HG03039 (cell line): ENCODE results near the gene MBD3L4.
"Not testable (repeated sequence)": the region's sequence is repeated elsewhere in the genome, so short reads cannot be mapped to it uniquely, and the experiment has no call there.

Experiments used
- ATAC-seq: cut with Tn5 transposase; IDR thresholded peaks from one replicate; pipeline ENCODE4 v1.9.1; 2021; ENCODE audit warnings: mild to moderate bottlenecking, moderate library complexity; ENCODE audit not compliant: unreplicated experiment

MBD3L4 gene

DNA sequence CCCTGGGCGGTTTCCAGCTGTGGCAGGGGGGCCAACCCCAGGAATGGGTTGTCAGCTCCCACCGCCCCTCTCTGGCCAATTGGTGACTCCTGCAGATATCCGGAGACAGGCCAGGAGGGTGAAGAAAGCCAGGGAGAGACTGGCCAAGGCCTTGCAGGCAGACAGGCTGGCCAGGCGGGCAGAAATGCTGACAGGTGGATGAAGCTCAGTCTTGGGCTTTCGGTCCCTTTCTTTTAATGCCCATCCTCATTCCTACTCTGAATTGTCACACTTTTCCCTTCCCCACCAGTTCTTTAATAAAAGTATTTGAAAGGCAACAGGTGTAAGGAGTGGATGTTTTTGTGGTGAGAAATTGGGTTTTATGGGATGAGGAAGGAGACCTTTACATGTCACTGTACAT lies 11.4 kb upstream of the MBD3L4 start:
- not testable (repeated sequence) for ATAC-seq

DNA sequence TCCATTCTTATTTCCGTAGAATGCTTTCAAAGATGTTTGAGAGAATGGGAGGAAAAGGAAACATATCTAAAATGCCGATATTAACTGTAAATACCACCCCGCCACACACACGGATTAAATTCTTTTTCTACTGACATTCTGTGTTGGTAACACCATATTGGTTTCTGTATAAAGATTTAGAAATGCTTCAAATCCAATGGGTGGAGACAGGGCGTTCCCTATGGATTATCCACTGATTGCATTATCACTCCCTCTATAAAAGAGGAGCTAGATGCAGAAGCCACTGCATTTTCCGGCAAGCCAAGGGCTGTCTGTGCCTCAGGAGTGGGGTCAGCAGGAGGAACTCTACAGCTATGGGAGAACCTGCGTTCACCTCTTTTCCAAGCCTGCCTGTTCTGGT lies 9.0 kb upstream of the MBD3L4 start, which contains the start of gene MBD3L2:
Gene MBD3L2, plus strand, starts transcription at position 301 of the 400 bp plus-strand sequence. Its CDS starts 53 bp downstream, at position 354.
- ATAC-seq: not testable (repeated sequence)

DNA sequence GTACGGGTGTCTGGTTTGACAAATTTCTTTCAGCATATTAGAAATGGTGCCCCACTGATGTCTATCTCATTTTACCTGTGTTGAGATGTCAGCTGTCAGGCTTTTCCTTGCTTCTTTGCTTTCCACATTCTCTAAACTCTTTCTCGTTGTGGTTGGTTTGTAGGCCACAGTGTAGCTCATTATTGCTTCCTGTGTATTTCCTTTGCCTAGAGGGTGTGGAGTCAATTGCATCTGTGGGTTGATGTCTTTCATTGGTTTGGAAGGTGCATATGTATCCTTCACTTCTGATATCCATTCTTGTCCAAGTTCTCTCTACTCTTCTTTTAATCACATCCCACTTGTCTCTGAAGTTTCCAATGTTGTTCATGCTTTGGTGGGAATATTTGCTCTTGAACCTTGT lies 1.6 kb upstream of the MBD3L4 start:
- ATAC-seq: not testable (repeated sequence)

DNA sequence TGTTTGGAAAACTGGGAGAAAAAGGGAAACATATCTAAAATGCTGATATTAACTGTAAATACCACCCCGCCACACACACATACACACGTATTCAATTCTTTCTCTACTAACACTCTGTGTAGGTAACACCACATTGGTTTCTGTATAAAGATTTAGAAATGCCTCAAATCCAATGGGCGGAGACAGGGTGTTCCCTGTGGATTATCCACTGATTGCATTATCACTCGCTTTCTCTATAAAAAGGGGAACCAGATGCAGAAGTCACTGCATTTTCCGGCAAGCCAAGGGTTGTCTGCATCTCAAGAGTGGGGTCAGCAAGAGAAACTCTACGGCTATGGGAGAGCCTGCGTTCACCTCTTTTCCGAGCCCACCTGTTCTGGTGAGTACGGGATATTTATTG lies 9.7 kb downstream of the MBD3L4 start, which contains the start of gene MBD3L5:
Gene MBD3L5, plus strand, starts transcription at position 301 of the 400 bp plus-strand sequence. Its CDS starts 34 bp downstream, at position 335.
- ATAC-seq: not testable (repeated sequence)

DNA sequence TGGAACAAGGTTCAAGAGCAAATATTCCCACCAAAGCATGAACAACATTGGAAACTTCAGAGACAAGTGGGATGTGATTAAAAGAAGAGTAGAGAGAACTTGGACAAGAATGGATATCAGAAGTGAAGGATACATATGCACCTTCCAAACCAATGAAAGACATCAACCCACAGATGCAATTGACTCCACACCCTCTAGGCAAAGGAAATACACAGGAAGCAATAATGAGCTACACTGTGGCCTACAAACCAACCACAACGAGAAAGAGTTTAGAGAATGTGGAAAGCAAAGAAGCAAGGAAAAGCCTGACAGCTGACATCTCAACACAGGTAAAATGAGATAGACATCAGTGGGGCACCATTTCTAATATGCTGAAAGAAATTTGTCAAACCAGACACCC lies 11.2 kb downstream of the MBD3L4 start:
- not testable (repeated sequence) for ATAC-seq

DNA sequence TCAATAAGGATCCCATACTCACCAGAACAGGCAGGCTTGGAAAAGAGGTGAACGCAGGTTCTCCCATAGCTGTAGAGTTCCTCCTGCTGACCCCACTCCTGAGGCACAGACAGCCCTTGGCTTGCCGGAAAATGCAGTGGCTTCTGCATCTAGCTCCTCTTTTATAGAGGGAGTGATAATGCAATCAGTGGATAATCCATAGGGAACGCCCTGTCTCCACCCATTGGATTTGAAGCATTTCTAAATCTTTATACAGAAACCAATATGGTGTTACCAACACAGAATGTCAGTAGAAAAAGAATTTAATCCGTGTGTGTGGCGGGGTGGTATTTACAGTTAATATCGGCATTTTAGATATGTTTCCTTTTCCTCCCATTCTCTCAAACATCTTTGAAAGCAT lies 18.6 kb downstream of the MBD3L4 start, which contains the start of gene MBD3L2B:
Gene MBD3L2B, minus strand, starts transcription at position 101 of the 400 bp plus-strand sequence. Its CDS starts 34 bp downstream, at position 67.
- ATAC-seq: not testable (repeated sequence)

DNA sequence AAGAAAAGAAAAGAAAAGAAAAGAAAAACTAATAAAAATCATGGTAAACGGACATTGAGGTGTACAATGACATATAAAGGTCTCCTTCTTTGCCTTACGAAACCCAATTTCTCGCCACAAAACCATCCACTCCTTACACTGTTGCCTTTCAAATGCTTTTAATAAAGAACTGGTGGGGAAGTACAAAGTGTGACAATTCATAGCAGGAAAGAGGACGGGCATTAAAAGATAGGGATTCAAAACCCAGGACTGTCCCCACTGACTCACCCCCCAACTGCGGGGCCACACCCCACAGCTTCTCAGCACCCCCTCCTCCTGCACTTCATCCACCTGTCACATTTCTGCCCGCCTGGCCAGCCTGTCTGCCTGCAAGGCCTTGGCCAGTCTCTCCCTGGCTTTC lies 21.2 kb downstream of the MBD3L4 start:
- no peak for ATAC-seq

DNA sequence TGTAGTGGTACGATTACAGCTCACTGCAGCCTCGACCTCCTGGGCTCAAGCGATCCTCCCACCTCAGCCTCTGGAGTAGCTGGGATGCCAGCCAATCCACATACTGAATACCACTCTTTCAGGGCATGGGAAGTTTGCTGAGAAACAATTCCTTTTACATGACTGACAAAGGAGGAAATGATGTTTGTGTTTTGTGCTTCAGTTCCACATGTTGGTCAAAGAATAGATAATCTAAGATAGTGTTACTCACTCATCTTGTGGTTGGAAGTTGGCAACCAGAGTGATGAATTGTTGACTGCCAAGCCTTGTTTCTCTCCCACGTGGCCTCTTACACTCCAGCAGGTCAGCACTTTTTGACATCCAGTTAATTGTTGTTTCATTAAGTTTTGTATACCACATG lies 26.3 kb downstream of the MBD3L4 start:
- no peak for ATAC-seq

DNA sequence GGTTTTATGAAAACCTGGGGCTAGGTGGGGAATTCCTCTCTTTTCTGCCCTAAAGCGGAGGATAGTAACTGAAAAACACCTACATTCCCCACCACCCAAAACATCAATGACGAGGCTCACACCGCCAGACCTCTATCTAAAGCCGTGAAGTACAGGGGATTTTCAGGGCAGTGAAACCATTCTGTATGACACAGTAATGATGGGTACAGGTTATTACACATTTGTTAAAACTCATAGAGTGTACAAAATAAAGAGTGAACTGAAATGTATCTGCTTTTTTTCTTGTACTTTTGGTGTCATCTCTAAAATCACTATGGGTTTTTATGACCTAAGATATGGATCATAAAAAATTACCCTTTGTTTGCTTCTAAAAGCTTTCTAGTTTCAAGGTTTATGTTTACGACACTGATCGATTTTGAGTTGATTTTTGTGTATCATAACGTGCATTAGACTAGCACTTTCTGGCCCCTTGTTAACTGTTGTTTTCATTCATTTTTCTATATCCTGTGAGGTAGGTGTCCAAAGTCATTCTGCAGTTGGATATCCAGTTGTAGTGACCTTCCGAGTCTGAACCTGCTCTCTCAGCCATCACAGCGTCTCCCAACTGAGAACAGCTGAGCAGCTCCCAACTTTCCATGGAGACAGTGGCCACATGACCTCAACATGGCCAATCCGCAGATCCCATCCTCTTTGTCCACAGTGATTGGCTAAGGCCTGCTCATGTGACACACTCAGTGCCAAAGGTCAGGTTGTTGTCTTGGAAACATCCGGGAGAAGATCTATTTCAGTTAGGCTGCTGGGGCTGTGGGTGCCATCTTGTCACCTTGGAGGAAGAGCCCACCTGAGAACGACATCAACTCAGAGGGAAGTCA lies 29.0 kb downstream of the MBD3L4 start:
- no peak for ATAC-seq

DNA sequence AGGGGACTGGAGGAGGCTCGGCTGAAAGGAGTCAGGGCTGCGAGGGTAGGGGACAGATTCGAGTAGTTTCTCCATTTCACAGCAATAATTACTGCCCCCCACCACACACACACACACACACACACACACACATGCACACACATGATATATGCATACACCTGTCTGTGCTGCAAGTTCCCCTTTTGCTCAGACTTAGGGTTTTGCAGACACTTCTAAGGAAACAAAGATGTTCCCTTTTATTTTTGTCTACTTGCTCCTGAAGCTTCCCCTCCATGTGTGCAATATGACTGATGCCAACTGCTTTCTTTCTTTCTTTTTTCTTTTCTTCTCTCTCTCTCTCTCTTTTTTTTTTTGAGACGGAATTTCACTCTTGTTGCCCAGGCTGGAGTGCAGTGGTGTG lies 32.1 kb downstream of the MBD3L4 start:
- no peak for ATAC-seq

DNA sequence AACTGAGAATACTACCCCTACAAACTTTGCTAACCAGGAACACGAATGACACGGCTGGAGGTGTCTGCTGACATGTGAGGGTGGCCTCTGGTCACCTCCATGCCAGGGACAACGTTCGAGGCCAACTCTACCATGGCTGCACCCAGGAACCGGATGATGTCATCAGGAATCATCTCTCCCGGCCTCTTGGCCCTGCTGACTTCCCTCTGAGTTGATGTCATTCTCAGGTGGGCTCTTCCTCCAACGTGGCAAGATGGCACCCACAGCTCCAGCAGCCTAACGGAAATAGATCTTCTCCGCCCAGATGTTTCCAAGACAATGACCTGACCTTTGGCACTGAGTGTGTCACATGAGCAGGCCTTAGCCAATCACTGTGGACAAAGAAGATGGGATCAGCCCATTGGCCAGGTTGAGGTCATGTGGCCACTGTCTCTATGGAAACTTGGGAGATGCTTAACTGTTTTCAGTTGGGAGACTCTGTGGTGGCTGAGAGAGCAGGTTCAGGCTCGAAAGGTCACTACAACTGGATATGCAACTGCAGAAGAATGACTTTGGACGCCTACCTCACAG lies 33.8 kb downstream of the MBD3L4 start:
- no peak for ATAC-seq

DNA sequence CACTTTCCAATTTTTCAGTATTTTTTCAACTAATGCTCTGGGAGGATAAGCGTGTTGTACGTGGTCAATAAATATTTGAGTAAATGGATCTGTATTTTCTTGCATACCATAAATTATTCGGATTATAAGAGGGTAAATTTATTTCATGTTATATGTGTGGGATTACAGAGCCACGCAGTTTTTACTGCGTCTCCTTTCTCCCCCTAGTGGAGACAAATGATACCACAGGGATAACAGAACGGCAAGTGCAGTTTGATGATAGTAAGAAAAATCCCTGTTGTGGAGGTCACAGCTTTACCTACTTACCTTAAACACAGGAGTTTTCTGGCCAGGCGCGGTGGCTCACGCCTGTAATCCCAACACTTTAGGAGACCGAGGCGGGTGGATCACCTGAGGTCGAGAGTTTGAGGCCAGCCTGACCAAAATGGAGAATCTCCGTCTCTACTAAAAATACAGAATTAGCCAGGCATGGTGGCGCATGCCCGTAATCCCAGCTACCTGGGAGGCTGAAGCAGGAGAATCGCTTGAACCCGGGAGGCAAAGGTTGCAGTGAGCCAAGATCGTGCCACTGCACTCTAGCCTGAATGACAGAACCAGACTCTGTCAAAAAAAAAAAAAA lies 35.6 kb downstream of the MBD3L4 start:
- no peak for ATAC-seq

DNA sequence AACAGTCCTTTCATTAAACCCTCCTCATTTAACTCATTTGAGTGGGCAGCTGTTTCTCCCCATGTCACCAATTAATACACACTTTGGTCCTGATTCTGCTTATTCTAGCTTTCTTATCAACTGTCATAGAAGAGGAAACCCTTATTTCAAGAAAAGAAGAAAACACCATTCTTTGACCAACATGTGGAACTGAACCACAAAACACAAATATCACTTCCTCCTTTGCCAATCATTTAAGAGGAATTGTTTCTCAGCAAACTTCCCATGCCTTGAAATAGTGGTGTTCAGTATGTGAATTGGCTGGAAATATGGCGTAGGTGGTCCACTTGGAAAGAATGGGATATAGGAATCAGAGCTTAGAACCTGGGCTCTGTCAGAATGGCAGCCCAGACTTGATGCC lies 39.2 kb downstream of the MBD3L4 start:
- ATAC-seq: no peak

DNA sequence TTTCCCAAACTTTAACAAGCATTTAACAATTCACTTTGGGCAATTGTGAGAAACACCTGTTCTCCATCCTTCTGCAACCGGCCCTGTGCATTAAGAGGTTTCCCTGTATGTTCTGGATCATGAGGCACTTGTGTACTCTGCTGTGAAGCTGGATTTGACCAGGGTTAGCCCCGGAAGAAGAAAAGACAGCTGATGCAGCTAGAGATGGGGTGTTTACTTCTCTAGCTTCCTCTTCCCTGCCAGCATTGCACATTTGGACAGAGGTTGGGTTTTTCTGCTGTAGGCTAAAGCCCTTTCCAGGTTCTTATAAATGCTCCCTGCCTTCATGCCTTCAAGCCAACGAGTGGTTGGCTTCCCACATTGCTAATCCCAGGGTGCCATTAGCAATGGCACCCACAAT lies 39.6 kb downstream of the MBD3L4 start:
- no peak for ATAC-seq

DNA sequence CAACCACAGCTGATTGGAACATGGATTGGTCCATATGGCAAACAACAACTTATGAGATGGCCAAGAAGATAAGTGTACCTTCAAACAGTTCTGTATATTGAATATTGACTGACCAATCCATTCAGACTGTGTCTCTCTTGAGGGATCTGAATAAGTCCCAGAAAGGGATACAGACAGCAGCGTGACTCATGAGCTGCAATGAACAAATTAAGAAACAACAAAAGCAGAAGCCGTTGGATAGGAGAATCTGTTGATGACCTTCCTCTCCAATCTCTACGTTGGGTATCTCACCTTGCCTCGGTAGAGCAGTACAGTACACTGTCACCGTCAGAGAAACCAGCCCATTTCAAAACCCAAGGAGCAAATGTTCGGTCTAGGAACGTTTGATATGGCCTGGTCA lies 40.0 kb downstream of the MBD3L4 start:
- no peak for ATAC-seq

DNA sequence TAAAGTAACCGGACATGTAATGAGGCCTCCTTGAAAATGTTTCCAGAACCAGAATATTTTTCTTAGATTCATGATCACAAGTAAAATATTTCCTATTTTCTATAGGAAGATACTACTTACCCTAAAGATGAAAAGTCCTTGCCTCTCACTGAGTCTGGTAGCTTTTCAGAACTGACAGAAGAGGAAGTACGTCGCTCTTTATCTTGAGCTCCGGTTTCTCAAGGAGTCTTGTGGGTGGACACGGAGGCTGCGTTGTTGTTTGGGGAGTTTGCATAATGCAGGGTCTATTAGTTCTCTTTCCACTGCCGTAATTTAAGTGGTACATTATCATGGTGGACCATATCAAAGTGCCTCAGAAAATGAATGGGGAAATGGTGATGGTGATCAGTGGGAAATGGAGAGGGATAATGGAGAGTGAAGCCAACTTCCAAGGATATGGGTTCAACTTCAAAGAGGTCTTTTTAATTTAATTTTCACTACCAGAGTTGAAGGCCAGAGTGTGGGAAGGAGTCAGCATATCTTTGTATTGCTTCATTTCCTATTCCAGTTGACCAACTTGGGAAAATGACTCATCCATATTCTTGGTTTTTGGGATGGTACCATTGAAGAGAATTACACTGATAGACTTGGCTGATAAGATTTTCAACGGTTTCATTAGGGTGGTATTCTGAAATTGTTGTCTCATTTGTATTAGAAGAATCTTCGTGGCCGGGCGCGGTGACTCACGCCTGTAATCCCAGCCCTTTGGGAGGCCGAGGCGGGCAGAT lies 42.1 kb downstream of the MBD3L4 start:
- ATAC-seq: no peak

DNA sequence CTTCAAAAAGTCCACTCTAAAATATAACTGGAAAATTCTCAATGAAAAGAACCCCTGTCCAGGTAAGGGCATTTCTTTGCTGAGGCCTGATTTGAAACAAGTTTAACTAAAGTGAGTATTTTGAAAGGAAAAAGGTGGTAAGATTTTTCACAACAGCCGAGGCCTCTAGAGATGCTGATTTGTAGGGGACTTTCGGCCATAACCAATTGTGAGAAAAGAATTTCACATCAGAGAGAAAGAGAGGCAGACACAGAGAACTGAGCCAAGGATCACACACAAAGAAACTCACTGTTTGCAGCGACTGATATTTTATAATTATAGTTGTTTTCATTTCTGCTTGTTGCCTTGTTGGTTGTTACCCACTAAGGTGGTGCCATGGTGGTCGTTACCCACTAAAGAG lies 43.2 kb downstream of the MBD3L4 start:
- ATAC-seq: no peak

DNA sequence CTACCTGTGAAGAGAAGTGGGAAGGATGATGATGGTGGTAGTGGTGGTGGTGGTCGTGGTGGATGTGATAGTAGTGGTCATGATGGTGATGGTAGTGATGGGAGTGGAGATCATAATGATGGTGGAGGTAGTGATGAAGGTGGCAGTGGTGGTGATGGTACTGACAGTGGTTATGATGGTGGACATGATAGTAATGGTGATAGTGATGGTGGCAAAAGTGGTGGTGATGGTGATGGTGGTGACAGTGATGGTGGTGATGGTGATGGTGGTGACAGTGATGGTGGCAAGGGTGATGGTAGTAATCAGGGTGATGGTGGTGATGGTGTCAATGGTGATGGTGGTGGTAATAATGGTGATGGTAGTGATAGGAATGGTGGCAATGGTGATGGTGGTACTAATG lies 44.9 kb downstream of the MBD3L4 start:
- ATAC-seq: no peak

DNA sequence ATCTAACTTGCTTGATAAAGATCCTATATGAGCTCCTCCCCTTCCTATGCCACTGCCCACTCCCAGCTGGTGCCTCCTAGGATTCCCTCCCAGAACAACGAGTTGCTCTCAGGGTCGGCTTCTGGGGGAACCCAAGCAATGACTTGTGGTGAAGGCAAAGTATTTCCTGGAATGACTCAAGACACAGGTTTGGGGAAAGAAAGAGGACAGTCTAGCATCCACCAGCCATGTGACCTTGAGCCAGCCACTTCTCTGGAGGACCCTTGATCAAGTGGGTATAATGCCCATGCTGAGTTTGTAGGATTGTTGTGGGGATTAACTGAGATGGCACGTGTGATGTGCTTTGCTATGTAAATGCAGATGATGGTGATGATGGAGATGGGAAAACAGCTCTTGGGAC lies 51.7 kb downstream of the MBD3L4 start:
- no peak for ATAC-seq

DNA sequence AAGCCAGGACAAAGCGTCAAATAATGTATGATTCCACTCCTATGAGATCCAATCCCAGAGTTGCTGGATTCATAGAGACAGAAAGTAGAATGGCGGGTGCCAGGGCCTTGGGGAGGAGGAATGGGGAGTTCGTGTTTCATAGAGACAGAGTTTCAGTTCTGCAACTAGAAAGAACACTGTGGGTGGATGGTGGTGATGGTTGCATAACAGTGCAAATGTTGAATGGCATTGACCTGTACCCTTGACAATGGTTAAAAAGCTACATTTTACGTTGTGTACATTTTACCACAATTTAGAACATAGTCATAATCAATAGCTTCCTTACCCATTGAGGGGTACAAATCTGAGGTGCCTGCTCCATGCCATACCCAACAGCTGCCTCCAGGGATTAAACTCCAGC lies 52.1 kb downstream of the MBD3L4 start:
- no peak for ATAC-seq
